D721Med (cell line): ENCODE results near the gene ATP8B1.

Source experiments
- DNase-seq: peaks from one replicate; pipeline ENCODE4 v3.0.0; 2011; ENCODE audit warnings: low spot score; ENCODE audit not compliant: insufficient read length
- FAIRE-seq: peaks from 2 replicates; lab custom pipeline; 2011; peaks lifted over from hg19 to GRCh38; lab: Jason Lieb, UNC
- TF ChIP-seq, protein P1 (sequence below): IDR thresholded peaks from 2 replicates; pipeline ENCODE4 v1.5.1; 2012; ENCODE audit warnings: mild to moderate bottlenecking, control low read depth; ENCODE audit not compliant: insufficient read depth; ENCODE audit errors: missing control alignments

The ATP8B1 gene

DNA sequence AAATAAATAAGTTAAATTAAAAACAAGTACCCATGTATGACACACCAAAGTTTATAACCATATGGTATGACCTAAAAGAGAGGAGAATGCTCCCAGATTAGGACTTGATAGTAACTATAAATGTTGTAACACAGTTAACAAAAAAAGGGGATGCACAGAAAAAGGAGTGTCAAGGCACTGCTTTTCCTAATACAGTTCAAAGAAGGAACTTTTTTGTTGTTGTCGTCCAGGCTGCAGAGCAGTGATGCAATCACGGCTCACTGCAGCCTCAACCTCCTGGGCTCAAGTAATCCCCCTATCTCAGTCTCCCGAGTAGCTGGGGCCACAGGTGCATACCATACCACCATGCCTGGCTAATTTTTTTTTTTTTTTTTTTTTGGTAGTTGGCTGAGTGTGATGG lies 184.2 kb downstream of the ATP8B1 start:
- no peak for DNase-seq
- TF ChIP-seq, protein P1, sequence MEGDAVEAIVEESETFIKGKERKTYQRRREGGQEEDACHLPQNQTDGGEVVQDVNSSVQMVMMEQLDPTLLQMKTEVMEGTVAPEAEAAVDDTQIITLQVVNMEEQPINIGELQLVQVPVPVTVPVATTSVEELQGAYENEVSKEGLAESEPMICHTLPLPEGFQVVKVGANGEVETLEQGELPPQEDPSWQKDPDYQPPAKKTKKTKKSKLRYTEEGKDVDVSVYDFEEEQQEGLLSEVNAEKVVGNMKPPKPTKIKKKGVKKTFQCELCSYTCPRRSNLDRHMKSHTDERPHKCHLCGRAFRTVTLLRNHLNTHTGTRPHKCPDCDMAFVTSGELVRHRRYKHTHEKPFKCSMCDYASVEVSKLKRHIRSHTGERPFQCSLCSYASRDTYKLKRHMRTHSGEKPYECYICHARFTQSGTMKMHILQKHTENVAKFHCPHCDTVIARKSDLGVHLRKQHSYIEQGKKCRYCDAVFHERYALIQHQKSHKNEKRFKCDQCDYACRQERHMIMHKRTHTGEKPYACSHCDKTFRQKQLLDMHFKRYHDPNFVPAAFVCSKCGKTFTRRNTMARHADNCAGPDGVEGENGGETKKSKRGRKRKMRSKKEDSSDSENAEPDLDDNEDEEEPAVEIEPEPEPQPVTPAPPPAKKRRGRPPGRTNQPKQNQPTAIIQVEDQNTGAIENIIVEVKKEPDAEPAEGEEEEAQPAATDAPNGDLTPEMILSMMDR: no peak
- peak; percentile 77 for FAIRE-seq

DNA sequence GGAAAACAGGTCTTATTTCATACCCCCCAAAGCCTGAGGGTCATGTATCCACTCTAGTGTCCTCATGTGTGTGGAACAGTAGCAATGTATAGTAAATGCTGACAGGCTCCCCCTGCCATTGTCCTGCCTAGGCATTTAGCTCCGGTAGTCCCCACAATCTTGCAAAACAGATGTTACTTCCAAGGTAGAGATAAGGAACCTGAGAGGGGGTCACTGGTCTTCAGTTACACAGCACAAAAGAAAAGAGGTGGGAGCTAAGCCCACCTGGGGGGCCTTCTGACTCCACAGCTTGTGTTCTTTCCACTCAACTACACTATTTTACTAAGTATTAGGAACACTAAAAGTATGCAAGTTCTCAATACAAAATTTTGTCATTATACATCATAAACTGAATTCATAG lies 199.2 kb downstream of the ATP8B1 start:
- no peak for DNase-seq
- FAIRE-seq: no peak
- TF ChIP-seq, protein P1: no peak
